K562 (cell line): ENCODE data around the gene TMEM203. TPM values are rescaled to one million over a fixed set of nuclear protein-coding genes. Genes with fewer than 3 reads are reported as not detected.
A peak's percentile ranks its signal among the peaks of the same experiment; 100 is the strongest.

Experiments used
- DNMT1 ChIP-seq: fragments of 450-650 bp; IDR thresholded peaks from 2 replicates; pipeline ENCODE4 v1.6.1; 2016; ENCODE audit warnings: antibody characterized with exemption, mild to moderate bottlenecking
- DPF2 ChIP-seq: fragments of 450-650 bp; IDR thresholded peaks from 2 replicates; pipeline ENCODE4 v1.6.1; 2016
- E2F1 ChIP-seq: sonication (generic); formaldehyde crosslinking; IDR thresholded peaks from 2 replicates; pipeline ENCODE4 v1.8.1; 2023; ENCODE audit warnings: mild to moderate bottlenecking, missing genetic modification reagents, moderate library complexity
- ERF ChIP-seq: fragments of 450-650 bp; formaldehyde crosslinking; IDR thresholded peaks from 2 replicates; pipeline ENCODE4 v1.4.0; 2020; ENCODE audit warnings: mild to moderate bottlenecking, mixed read lengths
- ETV1 ChIP-seq: fragments of 450-650 bp; conservative IDR thresholded peaks from 2 replicates; pipeline ENCODE4 v1.6.1; 2016; ENCODE audit warnings: missing genetic modification characterization, control low read depth, low read depth, missing compliant biosample characterization
- EWSR1 ChIP-seq: fragments of 450-650 bp; IDR thresholded peaks from 2 replicates; pipeline ENCODE4 v1.6.1; 2018; ENCODE audit warnings: borderline replicate concordance, mild to moderate bottlenecking, low read depth, moderate library complexity; ENCODE audit not compliant: partially characterized antibody
- FIP1L1 ChIP-seq: fragments of 200-400 bp; formaldehyde crosslinking; IDR thresholded peaks from 2 replicates; pipeline ENCODE4 v1.6.1; 2018; ENCODE audit warnings: mild to moderate bottlenecking, low read depth, low read length; ENCODE audit not compliant: poor library complexity, severe bottlenecking
- FOSL1 ChIP-seq: fragments of 200-800 bp; sonication (Bioruptor generic); conservative IDR thresholded peaks from 2 replicates; pipeline ENCODE4 v1.6.1; 2016; ENCODE audit warnings: missing genetic modification characterization, missing compliant biosample characterization
- HDAC6 ChIP-seq: IDR thresholded peaks from 2 replicates; pipeline ENCODE4 v1.6.1; 2012; ENCODE audit warnings: low read depth, mild to moderate bottlenecking, control low read depth, inconsistent platforms, low read length, moderate library complexity
- HDGF ChIP-seq: fragments of 450-650 bp; IDR thresholded peaks from 2 replicates; pipeline ENCODE4 v1.6.1; 2016
- HMG20A ChIP-seq: fragments of 450-650 bp; formaldehyde crosslinking; conservative IDR thresholded peaks from 2 replicates; pipeline ENCODE4 v1.4.0; 2020; ENCODE audit warnings: mild to moderate bottlenecking, mixed read lengths
- HNRNPK ChIP-seq: fragments of 200-400 bp; formaldehyde crosslinking; IDR thresholded peaks from one replicate; pipeline ENCODE4 v1.6.1; 2018; ENCODE audit warnings: mild to moderate bottlenecking, low read depth, low read length; ENCODE audit not compliant: poor library complexity, severe bottlenecking
- HNRNPUL1 ChIP-seq: fragments of 200-400 bp; formaldehyde crosslinking; IDR thresholded peaks from 2 replicates; pipeline ENCODE4 v1.6.1; 2017; ENCODE audit warnings: low read length
- KHSRP ChIP-seq: fragments of 450-650 bp; IDR thresholded peaks from 2 replicates; pipeline ENCODE4 v1.6.1; 2017
- MTA2 ChIP-seq: fragments of 450-650 bp; IDR thresholded peaks from 2 replicates; pipeline ENCODE4 v1.6.1; 2016; ENCODE audit warnings: low read depth
- NBN ChIP-seq: fragments of 450-650 bp; IDR thresholded peaks from 2 replicates; pipeline ENCODE4 v1.6.1; 2016; ENCODE audit warnings: low read depth, mild to moderate bottlenecking
- NRF1 ChIP-seq, 2 experiments: fragments of 450-650 bp; IDR thresholded peaks in 1 of 2; conservative IDR thresholded peaks in 1 of 2; 2 replicates each; pipeline ENCODE4 v1.6.1; 2014; ENCODE audit warnings: mild to moderate bottlenecking in 2 of 2
- PHB2 ChIP-seq: fragments of 450-650 bp; IDR thresholded peaks from 2 replicates; pipeline ENCODE4 v1.6.1; 2017; ENCODE audit warnings: low read depth
- ZNF12 ChIP-seq: sonication (generic); formaldehyde crosslinking; IDR thresholded peaks from 2 replicates; pipeline ENCODE4 v1.4.0; 2020; ENCODE audit warnings: mild to moderate bottlenecking, missing genetic modification reagents
- ZNF277 ChIP-seq: fragments of 250-450 bp; sonication (Bioruptor Pico); IDR thresholded peaks from 2 replicates; pipeline ENCODE4 v1.8.0; 2022; ENCODE audit warnings: inconsistent platforms, mild to moderate bottlenecking, moderate library complexity, borderline replicate concordance
- ZNF41 ChIP-seq: fragments of 250-450 bp; sonication (Bioruptor Pico); conservative IDR thresholded peaks from 2 replicates; pipeline ENCODE4 v1.4.0; 2020; ENCODE audit warnings: mild to moderate bottlenecking
- ZNF583 ChIP-seq: fragments of 250-450 bp; sonication (Bioruptor Pico); IDR thresholded peaks from 2 replicates; pipeline ENCODE4 v1.4.0; 2020
- ZNF75A ChIP-seq: fragments of 450-650 bp; formaldehyde crosslinking; IDR thresholded peaks from 2 replicates; pipeline ENCODE4 v1.4.0; 2020; ENCODE audit warnings: mild to moderate bottlenecking
- ZNF780A ChIP-seq: fragments of 250-450 bp; sonication (Bioruptor Pico); IDR thresholded peaks from 2 replicates; pipeline ENCODE4 v1.5.0; 2021; ENCODE audit warnings: mild to moderate bottlenecking
- polyA plus RNA-seq, 8 experiments: library from polyadenylated mRNA; depleted of rRNA in 4 of 8; stranded (reverse) in 5 of 8; unstranded in 3 of 8; fragments of >200 nt; fragmentation: Nextera tagmentation in 2 of 8; fragmentation: Illumina TruSeq in 1 of 8; extraction: Ambion mirVana in 2 of 8; extraction: Trizol in 1 of 8; gene quantifications; 2 replicates each; pipeline versions ENCODE4 v1.2.1 to v1.2.3, GENCODE V29; 2011 to 2014; ENCODE audit warnings: inconsistent platforms in 1 of 8, missing spikeins in 1 of 8
- total RNA-seq, 7 experiments: library from RNA; depleted of rRNA in 6 of 7; stranded (reverse); fragments of >200 nt in 6 of 7; fragmentation: Illumina TruSeq in 2 of 7; extraction: Trizol in 2 of 7; gene quantifications; 2 replicates each; pipeline versions ENCODE4 v1.2.1 to v1.2.3, GENCODE V29; 2011 to 2021; ENCODE audit warnings: low replicate concordance in 1 of 7
- TF ChIP-seq, protein P1 (sequence below): sonication (generic); formaldehyde crosslinking; IDR thresholded peaks from 2 replicates; pipeline ENCODE4 v1.8.0; 2022; ENCODE audit warnings: mild to moderate bottlenecking, missing genetic modification reagents

TMEM203 gene
- total and polyA plus RNA-seq, 9 of the 15 experiments (the other 6 are each of a cell fraction or from before 2014, with no cell fraction given) = 8.8 to 59.5 (median 37.6) TPM

DNA sequence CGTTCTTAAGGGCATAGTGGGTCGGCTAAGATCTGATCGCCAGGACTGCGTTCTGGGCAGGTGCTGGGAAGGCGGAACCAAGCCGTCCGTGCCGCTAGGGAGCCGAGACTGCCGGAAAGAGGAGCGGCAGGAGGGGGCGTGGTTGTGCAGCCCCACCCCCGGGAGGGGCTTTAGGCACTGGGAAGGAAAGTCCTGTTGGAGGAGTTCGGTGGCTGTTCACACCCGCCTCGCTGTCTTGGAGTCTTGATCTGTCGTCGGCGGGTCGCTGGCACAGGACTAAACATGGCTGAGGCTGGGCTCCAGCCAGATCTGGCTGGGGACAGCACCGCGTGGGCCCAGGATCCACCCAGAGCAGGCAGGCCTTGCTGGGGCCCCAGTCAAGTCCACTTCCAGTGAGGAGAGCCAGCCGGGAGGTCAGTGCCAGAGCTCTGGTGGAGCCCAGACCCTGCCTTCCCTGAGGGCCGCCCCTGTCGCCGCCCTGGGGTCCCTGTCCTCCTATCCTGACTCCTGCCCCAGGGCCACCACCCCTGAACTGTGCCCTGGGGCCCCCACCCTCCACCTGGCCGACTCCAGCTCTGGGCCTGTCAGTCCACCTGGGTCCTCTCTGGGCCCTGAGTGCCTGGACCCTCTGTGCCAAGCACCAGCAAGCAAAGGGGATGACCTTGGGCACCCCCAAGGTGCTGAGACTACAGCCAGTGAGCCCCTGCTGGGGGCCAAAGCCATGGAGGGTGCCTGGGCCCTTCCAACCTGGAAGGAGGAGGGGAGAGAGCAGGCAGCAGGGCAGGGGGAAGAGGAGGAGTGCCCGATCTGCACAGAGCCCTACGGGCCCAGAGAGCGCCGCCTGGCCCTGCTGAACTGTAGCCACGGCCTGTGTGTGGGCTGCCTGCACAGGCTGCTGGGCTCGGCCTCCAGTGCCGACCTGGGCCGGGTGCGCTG, 12.1 kb upstream of the TMEM203 start (continued):
- TF ChIP-seq, protein P1, sequence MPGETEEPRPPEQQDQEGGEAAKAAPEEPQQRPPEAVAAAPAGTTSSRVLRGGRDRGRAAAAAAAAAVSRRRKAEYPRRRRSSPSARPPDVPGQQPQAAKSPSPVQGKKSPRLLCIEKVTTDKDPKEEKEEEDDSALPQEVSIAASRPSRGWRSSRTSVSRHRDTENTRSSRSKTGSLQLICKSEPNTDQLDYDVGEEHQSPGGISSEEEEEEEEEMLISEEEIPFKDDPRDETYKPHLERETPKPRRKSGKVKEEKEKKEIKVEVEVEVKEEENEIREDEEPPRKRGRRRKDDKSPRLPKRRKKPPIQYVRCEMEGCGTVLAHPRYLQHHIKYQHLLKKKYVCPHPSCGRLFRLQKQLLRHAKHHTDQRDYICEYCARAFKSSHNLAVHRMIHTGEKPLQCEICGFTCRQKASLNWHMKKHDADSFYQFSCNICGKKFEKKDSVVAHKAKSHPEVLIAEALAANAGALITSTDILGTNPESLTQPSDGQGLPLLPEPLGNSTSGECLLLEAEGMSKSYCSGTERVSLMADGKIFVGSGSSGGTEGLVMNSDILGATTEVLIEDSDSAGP (CRISPR knock-in tag) = no peak
- no peak for TF ChIP-seq NBN
- no peak for TF ChIP-seq ERF (CRISPR knock-in tag)
- TF ChIP-seq ZNF12 (CRISPR knock-in tag) = no peak
- no peak for TF ChIP-seq ZNF75A (CRISPR knock-in tag)
- TF ChIP-seq ZNF41 (CRISPR knock-in tag) = no peak
- TF ChIP-seq MTA2 = no peak
- TF ChIP-seq PHB2 = no peak
- TF ChIP-seq FIP1L1 = no peak
- no peak for TF ChIP-seq ZNF583 (CRISPR knock-in tag)
- no peak for TF ChIP-seq ZNF277 (CRISPR knock-in tag)
- TF ChIP-seq DNMT1 = no peak
- TF ChIP-seq E2F1 = no peak
- TF ChIP-seq FOSL1 (tag) = no peak
- TF ChIP-seq HDGF = peak; percentile 19; the same call in 1 of the 2 replicates
- TF ChIP-seq HDAC6 = no peak
- no peak for TF ChIP-seq DPF2
- TF ChIP-seq NRF1 (conservative IDR thresholded peaks at IDR 0.05 in 1 of 2, IDR thresholded peaks at IDR 0.05 in 1 of 2) = peak; percentile 58 to 59; a peak in 3 of 4 replicates
- no peak for TF ChIP-seq HMG20A (CRISPR knock-in tag)
- no peak for TF ChIP-seq HNRNPUL1
- TF ChIP-seq EWSR1 = no peak
- TF ChIP-seq ETV1 (tag) = peak; percentile 54
- no peak for TF ChIP-seq HNRNPK
- TF ChIP-seq ZNF780A (CRISPR knock-in tag) = no peak
- no peak for TF ChIP-seq KHSRP
